ENCODE results near the gene CCDC59.
"Not testable (repeated sequence)": the region's sequence is repeated elsewhere in the genome, so short reads cannot be mapped to it uniquely, and the experiment has no call there.

The CCDC59 gene, protein sequence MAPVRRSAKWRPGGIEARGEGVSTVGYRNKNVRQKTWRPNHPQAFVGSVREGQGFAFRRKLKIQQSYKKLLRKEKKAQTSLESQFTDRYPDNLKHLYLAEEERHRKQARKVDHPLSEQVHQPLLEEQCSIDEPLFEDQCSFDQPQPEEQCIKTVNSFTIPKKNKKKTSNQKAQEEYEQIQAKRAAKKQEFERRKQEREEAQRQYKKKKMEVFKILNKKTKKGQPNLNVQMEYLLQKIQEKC

DNA sequence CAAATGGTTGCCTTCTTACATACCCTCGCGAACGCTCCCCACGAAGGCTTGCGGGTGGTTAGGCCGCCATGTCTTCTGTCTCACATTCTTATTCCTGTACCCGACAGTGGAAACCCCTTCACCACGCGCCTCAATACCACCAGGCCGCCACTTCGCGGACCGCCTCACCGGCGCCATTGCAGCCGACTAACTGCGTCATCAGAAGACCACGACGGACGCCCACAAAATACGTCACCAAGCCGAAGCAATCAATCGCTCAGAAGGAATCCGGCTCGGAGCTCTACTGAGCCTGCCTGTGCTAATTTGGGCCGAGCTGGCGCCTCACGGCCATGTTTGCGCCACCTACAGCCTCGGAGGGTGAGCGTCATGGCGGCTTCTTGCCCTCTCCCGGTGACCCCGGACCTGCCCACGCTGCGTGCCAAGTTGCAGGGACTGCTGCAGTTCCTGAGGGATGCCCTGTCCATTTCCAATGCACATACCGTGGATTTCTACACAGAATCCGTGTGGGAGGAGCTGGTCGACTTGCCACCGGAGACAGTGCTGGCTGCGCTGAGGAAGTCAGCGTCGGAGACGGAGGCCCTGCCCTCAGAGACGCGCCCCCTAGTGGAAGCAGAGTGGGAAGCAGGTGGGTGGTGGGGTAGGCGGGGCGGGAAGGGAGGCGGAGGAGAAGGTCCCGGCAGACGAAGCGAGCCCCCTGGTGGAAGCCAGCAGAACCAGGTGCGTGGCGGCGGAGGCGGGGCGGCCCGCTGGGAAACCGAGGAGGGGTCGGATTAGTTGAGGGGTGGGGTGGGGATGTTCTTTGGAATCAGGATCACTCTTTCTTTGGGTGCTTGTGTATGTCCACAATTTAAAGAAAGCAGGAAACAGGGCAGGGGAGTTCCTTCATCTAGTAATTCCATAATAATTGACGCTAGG lies at the start of gene CCDC59, which contains the start of gene METTL25:
CCDC59 (minus strand) TSS at position 188 of the 915 bp plus-strand sequence; CDS start at position 177, 11 bp downstream.
METTL25 (plus strand) TSS at position 330 of the 915 bp plus-strand sequence; CDS start at position 367, 37 bp downstream.
- peak; percentile 94 to 98 for DNase-seq

DNA sequence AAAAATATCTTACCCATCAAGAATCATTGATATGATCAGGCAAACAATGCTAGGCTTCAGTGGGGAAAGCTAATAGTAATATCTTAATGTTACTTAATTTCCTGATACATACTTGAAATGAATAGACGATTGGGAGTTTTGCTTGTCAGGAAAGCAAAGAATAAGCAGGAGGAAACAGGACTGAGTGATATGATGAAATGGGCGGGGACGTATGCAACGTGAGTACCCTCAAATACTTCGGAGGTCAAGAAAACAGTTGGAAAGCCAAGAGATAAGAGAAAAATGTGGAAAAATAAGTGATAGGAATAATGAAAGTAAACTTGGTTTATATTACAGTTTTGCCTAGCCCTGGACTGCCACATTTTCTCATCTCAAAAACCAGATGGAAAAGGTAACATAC lies 49.3 kb upstream of the CCDC59 start:
- DNase-seq, result no peak

DNA sequence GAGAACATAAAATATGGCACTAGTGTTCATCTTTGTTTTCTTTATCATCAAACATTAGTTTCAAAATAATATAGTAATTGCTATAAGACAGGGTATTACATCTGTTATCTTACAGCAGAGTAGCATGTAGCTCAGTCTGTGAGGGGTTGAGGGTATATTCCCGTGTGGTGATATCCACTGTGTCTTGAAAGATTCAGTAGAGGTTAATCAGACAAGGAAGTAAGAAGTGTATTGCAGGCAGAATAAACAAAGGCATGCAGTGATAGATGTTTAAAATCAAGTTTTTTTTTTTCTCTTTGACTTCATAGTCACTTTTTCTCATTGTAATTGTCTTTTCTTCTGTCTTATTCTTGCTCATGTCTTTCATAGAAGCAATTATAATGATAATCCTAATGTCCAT lies 48.5 kb upstream of the CCDC59 start:
- DNase-seq, result no peak

DNA sequence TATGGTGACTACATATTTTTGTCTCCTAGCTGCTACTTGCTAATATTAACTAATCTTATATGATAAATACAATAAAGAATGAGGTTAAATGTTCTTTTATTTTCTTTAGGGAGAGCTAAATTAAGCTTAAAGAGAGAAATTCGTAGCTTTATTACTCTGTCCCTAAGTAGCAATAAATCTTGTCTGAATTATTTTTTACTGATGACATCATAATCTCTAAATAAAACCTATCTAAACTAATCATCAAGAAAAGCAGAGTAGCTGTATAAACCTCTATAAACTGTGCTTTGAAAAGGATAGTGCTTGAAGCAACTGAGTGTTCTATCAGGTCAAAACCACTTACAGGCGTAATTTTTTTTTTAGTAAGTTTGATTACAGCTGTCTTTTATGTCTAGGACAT lies 42.6 kb upstream of the CCDC59 start:
- no peak for DNase-seq

DNA sequence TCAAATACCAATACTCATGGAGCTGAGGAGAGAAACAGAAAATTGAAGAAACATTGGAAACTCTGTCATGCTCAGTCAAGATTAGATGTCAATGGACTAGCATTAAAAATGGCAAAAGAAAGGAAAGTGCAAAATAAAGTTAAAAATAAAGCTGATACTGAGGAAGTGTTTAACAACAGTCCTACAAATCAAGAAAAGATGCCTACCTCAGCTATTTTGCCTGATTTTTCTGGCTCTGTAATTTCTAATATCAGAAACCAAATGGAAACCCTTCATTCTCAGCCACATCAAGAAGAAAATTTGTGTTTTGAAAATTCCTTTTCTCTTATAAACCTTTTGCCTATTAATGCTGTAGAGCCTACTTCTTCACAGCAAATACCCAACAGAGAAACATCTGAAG lies 40.7 kb upstream of the CCDC59 start:
- no peak for DNase-seq

DNA sequence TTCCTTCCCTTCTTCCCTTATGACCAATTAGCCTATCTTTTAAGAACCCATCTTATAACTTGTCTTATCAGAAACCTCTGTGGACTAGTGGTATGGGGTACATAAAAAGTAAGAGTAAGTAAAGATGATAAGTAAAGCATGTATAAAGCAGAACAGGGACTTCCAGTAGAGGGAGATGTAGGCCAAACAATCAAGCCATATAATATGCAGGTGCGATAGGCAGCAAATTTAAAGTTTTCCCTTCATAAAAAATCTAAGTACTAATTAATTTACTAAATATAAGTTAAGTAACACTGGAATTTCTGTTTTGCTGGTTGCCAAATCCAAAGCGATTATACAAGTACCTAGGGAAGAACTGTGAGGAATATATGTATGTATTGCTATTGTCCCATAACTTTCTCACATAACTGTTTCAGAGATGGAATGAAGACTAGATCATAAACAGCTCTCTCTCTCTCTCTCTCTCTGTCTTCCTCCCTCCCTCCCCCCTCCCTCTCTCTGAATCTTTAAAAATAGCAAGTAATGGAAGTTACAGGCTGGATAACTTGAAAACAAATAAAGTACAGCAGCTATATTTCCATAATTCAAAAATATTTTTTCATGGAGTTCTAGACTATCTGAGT lies 25.9 kb upstream of the CCDC59 start:
- DNase-seq, result peak; percentile 16 to 65

DNA sequence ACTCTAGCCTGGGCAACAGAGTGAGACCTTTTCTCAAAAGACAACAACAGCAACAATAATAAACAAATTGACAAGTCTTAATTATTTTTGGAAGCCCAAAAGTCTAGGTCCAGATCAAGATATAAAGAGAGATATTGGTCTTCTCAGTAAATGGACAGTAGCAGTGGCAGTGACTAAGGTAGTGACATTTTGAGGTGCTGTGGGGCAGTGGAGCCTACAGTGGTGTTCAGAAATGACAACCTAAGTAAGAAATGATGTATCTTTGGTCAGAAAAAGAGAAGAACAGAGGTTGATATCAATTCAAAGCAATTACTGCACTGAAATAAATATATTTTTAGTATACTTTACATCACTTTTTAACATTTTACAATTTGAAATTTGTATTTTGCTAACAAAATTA lies 20.8 kb upstream of the CCDC59 start:
- DNase-seq, result no peak

DNA sequence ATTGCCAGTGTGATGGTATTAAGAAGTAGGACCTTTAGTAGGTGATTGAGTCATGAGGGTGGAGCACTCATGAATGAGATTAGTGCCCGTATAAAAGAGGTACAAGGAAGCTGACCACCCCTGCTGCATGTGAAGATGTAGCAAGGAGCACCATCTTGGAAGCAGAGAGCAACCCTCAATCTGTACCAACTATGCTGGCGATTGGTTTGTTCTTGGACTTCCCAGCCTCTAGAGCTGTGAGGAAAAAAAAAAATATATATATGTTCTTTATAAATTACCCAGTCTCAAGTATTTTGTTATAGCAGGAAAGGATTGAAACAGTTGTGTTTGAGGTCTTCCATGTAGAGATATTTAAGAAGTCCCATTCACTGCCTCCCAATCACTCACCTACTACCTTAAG lies 17.0 kb upstream of the CCDC59 start:
- no peak for DNase-seq

DNA sequence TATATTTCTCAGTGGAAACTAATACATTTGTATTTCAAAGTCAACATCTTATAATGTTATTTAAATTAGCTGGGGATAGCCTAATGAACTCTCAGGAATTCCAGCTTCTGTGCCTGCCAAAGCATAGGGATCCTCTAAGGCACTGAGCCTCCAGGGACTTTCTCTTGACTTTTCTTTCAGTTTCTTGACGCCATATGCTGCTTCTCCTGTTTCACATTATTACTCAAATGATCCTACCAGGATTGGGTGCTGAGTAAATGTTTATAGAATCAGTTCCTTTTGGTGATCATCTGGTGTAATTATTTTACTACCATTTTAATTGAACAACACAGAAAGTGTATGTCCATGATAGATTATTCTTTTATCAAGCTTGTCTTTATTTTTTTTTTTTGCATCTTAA lies 8.0 kb upstream of the CCDC59 start:
- DNase-seq, result peak; percentile 9 to 65

DNA sequence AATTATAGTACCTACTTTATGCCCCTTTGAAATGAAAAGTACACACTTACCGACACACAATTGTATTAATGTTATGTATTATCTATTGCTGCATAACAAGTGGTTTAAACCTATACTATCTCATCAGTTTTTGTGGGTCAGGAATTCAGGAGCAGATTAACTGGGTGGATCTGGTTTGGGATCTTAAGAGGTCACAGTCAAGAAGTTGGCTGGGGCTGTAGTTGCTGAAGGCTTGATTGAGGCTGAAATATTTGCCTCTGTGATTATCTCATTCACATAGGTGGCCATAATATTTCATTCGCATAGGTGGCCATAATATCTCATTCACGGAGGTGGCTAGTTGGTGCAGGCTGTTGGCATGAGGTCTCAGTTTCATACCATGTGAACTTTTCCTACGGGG lies 5.8 kb upstream of the CCDC59 start:
- DNase-seq, result no peak

DNA sequence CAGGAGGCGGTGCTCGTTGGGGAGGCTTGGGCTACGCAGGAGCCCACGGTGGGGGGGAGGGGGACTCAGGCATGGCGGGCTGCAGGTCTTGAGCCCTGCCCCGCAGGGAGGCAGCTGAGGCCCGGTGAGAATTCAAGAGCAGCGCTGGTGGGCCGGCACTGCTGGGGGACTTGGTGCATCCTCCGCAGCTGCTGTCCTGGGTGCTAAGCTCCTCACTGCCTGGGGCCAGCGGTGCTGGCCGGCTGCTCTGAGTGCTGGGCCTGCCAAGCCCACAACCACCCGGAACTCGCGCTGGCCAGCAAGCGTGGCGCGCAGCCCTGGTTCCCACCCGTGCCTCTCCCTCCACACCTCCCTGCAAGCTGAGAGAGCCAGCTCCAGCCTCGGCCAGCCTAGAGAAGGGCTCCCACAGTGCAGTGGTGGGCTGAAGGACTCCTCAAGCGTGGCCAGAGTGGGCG lies 3.3 kb upstream of the CCDC59 start:
- no peak for DNase-seq

DNA sequence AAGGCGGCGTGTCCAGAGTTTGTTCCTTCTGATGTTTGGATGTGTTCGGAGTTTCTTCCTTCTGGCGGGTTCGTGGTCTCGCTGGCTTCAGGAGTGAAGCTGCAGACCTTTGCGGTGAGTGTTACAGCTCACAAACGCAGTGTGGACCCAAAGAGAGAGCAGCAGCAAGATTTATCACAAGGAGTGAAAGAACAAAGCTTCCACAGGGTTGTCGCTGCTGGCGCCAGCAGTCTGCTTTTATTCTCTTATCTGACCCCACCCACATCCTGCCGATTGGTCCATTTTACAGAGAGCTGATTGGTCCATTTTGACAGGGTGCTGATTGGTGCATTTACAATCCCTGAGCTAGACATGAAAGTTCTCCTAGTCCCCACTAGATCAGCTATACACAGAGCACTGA lies 2.6 kb upstream of the CCDC59 start:
- DNase-seq, result not testable (repeated sequence)

DNA sequence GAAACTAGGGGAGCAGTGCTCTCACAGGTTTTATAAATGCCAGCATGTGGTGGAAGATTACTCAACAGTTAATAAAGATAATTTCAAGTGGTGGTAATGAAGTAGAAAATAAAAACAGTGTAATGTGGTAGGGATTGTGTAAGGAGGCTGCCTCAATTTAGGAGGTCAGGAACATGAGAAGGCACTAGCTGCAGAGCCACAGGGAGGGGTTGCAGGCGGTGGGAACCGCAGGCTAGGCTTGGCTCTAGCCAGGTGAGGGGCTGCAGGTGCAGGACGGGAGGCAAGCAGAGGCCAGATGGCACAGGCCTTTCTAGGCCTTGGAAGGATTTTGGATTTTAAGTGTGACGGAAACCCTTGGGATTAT lies 910 bp upstream of the CCDC59 start:
- no peak for DNase-seq

DNA sequence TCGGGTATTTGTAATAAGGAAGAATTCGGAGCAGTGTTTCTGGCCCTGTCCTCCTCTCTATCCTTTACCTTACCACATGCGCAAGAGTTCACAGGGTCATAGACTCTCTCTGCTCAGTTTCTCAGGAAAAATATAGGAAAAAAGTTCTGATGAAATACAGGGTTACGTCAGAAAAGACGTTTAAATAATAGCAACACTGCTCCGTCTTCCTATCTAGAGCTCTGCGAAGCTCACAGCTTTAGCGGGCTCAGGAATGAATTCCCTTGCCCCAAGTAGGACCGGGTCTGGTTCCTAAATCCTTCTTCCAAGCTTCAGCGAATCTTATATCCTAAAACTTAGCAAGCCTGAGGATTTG lies 365 bp downstream of the CCDC59 start:
- no peak for DNase-seq

DNA sequence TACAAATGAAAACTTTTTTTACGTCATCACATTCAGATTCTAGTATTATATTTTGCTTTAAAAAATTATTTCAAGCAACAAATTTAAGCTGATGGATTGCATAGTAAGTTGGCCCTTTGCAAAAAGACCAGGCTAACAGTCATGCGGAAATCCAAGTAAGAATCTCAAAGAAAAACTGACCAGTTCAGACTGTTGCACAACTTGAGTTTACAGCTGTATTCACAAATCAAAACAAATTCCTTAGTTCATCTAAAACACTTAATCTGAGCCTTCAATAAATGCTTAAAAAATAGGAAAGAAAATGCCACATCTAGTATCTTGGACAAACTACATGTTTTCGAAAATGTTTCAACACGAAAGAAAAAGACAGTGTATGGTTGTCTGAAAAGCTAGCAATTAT lies 847 bp downstream of the CCDC59 start:
- DNase-seq, result no peak

DNA sequence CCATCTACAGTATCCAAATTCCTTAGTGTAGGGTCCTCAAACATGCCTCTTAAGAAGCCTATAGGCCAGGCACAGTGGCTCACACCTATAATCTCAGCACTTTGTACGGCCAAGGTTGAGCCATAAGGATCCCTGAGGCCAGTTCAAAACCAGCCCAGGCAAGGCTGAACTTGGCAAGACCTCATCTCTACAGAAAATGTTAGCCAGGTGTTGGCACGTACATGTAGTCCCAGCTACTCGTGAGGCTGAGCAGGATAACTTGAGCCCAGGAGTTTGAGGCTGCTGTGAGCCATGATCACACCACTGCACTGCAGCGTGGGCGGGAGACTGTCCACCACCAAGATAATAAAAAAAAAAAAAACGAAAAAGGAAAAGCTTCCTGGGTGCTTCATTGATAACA lies 6.8 kb downstream of the CCDC59 start:
- no peak for DNase-seq

DNA sequence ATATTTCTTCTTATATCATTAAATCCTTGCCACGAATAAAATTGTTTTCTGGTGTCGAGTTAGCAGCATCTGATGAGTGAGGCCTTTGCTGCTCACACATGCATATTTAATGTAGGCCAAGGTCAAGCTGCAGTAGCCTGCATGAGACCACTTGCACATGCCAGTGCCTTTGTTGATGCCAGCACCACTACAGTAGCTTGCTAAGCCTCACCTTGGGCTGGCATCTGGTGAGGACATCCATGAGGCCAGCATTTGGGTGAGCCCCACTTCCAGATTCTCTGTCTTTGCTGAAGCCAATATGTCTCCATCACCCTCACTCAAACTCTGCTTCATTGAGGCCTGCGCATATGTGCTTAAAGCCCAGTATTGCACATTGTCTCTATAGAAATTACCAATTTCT lies 8.0 kb downstream of the CCDC59 start:
- no peak for DNase-seq

DNA sequence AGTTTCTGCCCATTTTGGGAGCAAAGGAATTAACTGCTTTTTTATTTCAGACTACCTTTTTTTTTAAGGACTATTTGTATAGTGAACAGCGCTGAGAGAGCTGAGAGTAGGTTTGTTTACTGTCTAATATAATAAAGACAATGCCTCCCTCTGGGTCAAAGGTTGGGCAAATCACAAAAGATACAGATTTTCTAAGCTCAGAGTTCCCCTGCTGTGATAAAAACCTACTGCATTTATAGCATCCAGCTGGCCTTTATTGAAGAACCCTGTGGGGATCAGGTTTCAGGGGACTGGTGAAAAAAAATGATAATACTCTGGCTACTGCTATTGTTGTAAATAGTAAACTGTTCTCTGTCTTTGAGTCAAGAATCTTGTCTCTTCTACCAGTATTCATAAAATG lies 28.7 kb downstream of the CCDC59 start:
- no peak for DNase-seq

DNA sequence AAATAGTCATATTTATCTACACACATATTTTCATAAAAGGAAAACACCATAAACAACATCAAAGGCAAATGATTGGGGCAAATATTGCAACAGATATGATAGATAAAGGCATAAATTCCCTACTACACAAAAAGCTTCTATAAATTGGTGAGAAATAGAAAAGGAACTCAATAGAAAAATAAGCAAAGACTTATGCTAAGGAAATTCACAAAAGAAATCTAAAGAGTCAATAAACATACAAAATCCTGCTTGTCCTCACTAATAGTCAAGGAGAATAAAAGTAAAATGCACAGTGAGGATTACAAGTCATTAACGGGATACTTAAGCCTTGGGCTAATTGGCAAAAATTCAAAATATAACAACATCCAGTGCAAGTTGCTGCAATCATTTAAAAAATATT lies 30.3 kb downstream of the CCDC59 start:
- DNase-seq, result no peak

DNA sequence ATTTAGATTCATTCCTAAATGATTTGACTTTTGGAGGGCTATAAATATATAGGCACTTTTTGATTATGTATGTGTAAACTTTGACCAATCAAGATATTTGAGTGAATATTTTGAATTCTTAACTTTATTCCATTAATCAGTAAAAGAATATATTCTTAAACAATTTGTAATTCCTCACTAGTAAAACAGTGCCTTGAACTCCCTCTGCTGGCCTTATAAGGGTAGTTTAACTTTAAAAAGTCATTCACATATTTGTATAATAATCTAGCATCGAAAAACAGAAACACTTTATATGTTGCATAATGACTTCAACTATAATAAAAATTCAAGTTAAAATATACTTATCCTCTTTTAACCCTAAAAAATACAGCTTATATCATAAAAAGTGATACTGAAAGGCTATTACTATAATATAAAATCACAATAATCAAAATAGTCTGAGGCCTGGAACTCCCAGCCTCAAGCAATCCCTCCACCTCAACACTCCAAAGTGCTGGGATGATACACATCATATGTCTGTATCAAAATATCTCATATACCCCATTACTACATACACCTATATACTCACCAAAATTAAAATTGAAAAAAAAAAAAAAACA lies 31.2 kb downstream of the CCDC59 start:
- DNase-seq, result peak; percentile 34 to 72

DNA sequence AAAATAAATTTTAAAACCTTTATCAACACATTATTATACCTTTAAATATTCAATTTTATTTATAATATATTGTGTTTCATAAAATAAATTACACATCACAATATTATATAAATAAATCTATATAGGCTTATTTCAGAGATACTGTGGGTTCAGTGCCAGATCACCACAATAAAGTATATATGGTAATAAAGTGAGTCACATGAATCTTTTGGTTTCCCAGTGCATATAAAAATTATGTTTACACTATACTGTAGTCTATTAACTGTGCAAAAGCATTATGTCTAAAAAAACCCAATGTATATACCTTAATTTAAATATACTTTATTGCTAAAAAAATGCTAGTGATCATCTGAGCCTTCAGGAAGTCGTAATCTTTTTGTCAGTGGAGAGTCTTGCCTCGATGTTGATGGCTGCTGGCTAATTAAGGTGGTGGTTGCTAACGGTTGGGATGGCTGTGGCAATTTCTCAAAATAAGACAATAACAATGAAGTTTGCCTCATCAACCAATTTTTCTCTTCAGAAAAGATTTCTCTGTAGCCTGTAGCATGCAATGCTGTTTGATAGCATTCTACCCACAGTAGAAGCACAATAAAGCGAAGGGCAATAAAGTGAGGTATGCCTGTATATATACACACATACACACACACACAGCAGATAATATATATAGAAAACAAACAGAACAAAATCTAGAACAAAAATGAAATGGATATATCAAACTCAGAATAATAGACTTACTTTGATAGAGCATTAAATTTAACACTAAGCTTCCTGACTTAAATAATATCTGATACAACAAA lies 32.4 kb downstream of the CCDC59 start:
- no peak for DNase-seq

DNA sequence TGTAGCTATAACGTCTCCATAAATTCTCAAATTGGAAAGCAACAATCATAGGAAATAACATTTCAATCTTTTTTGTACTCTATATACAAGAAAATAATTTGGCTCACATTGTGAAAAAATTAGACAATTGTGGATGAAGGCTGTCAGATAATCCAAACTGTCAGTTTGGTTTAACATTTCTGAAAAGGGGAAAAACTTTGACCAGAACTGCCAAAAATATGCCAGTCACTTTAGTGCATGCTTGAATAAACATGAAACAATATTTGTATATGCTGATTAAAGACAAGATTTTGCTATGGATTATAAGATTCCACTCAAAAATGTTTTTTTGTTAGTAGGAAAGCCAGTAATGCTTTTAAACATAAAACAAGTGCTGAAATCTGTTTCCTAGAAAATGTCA lies 38.9 kb downstream of the CCDC59 start:
- peak; percentile 26 to 40 for DNase-seq
